Endothelial cell of umbilical vein (primary cell): ENCODE measurements around the gene SAXO1.

Experiments used
- CTCF ChIP-seq, 2 donors: IDR thresholded peaks; 1 replicate in 1 of 2; 2 replicates in 1 of 2; pipeline ENCODE4 v1.5.1; 2011; ENCODE audit warnings: low read length in 2 of 2, mild to moderate bottlenecking in 2 of 2, moderate library complexity in 2 of 2, control low read depth in 1 of 2, inconsistent platforms in 1 of 2, low read depth in 1 of 2; ENCODE audit not compliant: insufficient read depth in 1 of 2; ENCODE audit errors: extremely low read depth in 1 of 2
- EZH2 ChIP-seq: IDR thresholded peaks from 2 replicates; pipeline ENCODE4 v1.6.1; 2012; ENCODE audit warnings: borderline replicate concordance, low read depth, mild to moderate bottlenecking, moderate library complexity, low read length, inconsistent platforms; ENCODE audit not compliant: severe bottlenecking
- FOS ChIP-seq: IDR thresholded peaks from 2 replicates; pipeline ENCODE4 v1.6.1; 2011; ENCODE audit warnings: mild to moderate bottlenecking, low read length, moderate library complexity, borderline replicate concordance; ENCODE audit not compliant: insufficient read depth
- GATA2 ChIP-seq: IDR thresholded peaks from 2 replicates; pipeline ENCODE4 v1.7.0; 2011; ENCODE audit warnings: low read depth, mild to moderate bottlenecking, moderate library complexity, mixed read lengths, low read length; ENCODE audit not compliant: insufficient read length, insufficient read depth
- JUN ChIP-seq: IDR thresholded peaks from 2 replicates; pipeline ENCODE4 v1.6.1; 2011; ENCODE audit warnings: borderline replicate concordance, low read depth; ENCODE audit not compliant: insufficient read length, insufficient read depth
- MAX ChIP-seq: IDR thresholded peaks from 2 replicates; pipeline ENCODE4 v1.6.1; 2011; ENCODE audit not compliant: insufficient read depth, insufficient read length
- MYC ChIP-seq: IDR thresholded peaks from one replicate; pipeline ENCODE4 v1.6.1; 2011; ENCODE audit warnings: mild to moderate bottlenecking, low read depth, low read length
- POLR2A ChIP-seq: IDR thresholded peaks from 2 replicates; pipeline ENCODE4 v1.6.1; 2012; ENCODE audit warnings: low read depth, mild to moderate bottlenecking, control low read depth, low read length
- POLR2AphosphoS5 ChIP-seq: IDR thresholded peaks from 2 replicates; pipeline ENCODE4 v1.6.1; 2012; ENCODE audit warnings: low read depth, mild to moderate bottlenecking, control low read depth, low read length, moderate library complexity; ENCODE audit not compliant: insufficient read depth

GRCh38 chr9:18921366-18922075 lies 111.5 kb downstream of the SAXO1 start:
- TF ChIP-seq CTCF (IDR thresholded peaks at IDR 0.05; ENCODE audit: extremely low read depth in 1 of 2, insufficient read depth in 1 of 2, low read depth in 1 of 2, low read length in 2 of 2) (no peak), POLR2A (no peak), EZH2 (no peak), POLR2AphosphoS5 (no peak), MYC (no peak), FOS (no peak), MAX (no peak), JUN (no peak), GATA2 (no peak)
